PC-9 (cell line): Measurements from ENCODE around the gene NINJ1.

Experiments used
- EZH2 ChIP-seq: fragments of 200-600 bp; sonication (generic); IDR thresholded peaks from 2 replicates; pipeline ENCODE4 v1.8.0; 2017; ENCODE audit warnings: antibody characterized with exemption, low read depth
- TF ChIP-seq, protein P1 (sequence below): fragments of 200-600 bp; sonication (generic); conservative IDR thresholded peaks from 2 replicates; pipeline ENCODE4 v1.6.1; 2017; ENCODE audit warnings: mixed run types, antibody characterized with exemption, mild to moderate bottlenecking, moderate library complexity

DNA sequence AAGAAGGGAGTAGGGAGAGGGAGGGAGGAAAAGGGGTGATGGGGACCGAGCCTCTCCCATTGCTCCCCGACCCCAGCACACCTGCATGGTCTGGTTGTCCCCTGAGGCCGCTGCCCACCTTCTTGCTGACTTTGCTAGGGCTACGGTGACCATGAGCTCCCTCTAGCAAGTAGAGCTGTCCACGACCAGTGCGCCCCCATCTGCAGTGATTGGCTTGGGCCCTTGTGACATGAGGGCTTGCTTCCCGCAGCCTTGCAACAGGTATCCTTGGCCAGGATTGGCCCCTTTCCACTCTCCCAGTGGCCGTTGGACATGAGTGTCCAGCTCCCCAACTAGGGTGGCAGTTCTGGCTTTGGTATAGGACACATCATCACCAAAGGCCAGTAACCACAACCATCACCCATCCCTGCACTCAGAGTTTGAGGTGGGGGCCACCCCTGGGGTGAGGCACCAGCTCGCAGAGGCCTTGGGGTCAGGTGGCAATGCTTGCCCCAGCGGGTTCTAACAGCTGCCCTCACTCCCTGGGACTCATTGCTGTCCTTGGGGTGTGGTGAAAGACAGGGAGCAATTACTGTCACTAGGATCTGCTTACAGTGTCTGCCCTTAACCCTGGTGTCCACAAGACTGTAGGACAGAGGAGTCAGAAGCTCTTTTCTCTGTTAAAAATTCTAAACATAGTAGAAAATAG is 17.2 kb upstream of the NINJ1 start:
- TF ChIP-seq, protein P1, sequence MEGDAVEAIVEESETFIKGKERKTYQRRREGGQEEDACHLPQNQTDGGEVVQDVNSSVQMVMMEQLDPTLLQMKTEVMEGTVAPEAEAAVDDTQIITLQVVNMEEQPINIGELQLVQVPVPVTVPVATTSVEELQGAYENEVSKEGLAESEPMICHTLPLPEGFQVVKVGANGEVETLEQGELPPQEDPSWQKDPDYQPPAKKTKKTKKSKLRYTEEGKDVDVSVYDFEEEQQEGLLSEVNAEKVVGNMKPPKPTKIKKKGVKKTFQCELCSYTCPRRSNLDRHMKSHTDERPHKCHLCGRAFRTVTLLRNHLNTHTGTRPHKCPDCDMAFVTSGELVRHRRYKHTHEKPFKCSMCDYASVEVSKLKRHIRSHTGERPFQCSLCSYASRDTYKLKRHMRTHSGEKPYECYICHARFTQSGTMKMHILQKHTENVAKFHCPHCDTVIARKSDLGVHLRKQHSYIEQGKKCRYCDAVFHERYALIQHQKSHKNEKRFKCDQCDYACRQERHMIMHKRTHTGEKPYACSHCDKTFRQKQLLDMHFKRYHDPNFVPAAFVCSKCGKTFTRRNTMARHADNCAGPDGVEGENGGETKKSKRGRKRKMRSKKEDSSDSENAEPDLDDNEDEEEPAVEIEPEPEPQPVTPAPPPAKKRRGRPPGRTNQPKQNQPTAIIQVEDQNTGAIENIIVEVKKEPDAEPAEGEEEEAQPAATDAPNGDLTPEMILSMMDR, result no peak
- no peak for TF ChIP-seq EZH2
